NCI-H1436 treated with DMSO at 0.1 percent for 48 hours (cell line): Measurements from ENCODE around the gene LARP4B.

Source experiments
- DNase-seq: peaks from one replicate; lab custom pipeline; 2025; lab: John Stamatoyannopoulos, UW

Gene LARP4B

DNA sequence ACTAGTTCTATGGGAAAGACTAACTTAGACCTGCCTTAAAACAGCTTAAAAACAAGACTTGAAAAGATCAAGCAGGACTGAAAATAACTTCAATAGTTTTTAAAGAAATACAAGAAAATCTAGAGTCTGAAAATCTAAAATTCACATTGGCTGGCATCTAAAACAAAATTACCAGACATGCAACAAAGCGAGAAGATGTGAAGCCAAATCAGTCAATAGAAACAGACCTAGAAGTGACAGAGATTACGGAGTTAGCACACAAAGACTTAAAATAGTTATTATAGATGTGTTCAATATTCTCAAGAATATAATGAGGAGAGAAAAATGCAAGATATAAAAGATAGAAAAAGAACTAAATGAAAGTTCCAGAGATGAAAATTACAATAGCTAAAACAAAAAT is 163.7 kb downstream of the LARP4B start:
- no peak for DNase-seq

- DNase-seq = no peak
These were observed 164.3 kb downstream of the LARP4B start for GRCh38 chr10:767211-767610.

DNA sequence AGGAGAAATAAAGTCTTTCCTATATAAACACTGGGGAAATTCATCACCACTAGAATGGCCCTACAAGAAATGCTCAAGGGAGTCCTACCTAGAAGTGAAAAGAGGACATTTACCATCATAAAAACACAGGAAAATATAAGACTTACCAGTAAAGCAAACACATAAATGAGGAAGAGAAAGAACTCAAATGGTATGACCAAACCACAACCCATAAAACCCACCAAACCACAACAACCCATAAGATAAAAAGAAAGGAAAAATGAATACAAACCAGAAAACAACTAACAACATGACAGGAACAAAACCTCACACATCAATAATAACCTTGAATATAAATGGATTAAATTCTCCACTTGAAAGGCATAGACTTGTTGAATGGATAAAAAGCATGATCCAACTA is 170.1 kb downstream of the LARP4B start:
- no peak for DNase-seq

DNA sequence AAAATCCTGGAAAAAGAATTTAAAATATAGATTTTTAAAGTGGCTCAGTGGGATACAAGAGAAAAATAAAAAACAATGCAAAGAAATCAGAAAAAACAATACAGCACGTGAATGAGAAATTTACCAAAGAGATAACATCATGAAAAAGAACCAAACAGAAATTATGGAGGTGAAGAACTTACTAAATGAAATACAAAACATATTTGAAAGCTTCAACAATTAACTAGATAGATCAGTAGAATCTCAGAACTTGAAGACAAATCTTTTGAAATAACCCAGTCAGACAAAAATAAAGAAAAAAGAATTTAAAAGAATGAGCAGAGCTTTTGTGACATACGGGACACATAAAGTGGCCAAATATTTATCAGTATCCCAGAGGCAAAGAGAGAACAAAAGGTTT is 170.9 kb downstream of the LARP4B start:
- DNase-seq = no peak

DNA sequence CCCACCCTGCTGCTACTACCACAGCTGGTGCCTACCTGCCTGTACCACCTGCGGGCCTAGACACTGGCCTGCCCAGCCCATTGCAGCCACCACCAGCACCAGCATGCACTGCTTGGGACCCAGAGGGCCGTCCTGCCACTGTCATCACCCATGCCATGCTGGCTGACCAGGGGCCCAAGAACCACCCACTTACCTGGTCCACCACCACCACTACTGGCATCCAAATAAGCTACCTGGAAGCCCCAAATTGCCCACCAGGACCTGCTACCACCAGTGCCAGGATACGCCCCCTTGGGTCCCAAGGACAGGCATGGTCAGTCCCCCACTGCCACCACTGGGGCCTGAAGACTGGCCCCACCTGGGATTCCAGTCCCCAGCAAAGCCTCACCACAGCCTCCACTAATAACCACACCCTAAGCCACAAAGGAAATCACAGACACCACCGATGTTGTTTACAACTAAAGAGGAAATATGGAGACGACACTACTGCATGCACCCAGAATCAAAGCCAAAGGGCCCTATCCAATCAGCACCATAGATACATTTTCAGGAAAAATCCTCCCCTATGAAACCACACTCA is 171.5 kb downstream of the LARP4B start:
- no peak for DNase-seq
